Stomach (tissue), 4 donors: ENCODE data around the gene UTP20.

ENCODE experiments used
- POLR2A ChIP-seq, 4 donors: fragments of 450-650 bp; IDR thresholded peaks; one replicate each; pipeline ENCODE4 v1.6.1; 2016; ENCODE audit warnings: antibody characterized with exemption in 4 of 4, control low read depth in 2 of 4, mild to moderate bottlenecking in 1 of 4, moderate library complexity in 1 of 4
- POLR2AphosphoS5 ChIP-seq, 3 donors: sonication (generic); formaldehyde crosslinking; IDR thresholded peaks; one replicate each; pipeline ENCODE4 v1.6.1; 2016; ENCODE audit warnings: antibody characterized with exemption in 3 of 3
- TF ChIP-seq, protein P1 (sequence below), 7 experiments: fragments of 450-650 bp in 4 of 7; fragments of 200-600 bp in 3 of 7; sonication (generic) in 3 of 7; IDR thresholded peaks; one replicate each; pipeline ENCODE4 v1.5.1; 2016 to 2019; ENCODE audit warnings: antibody characterized with exemption in 7 of 7, control low read depth in 2 of 7, mild to moderate bottlenecking in 1 of 7

DNA sequence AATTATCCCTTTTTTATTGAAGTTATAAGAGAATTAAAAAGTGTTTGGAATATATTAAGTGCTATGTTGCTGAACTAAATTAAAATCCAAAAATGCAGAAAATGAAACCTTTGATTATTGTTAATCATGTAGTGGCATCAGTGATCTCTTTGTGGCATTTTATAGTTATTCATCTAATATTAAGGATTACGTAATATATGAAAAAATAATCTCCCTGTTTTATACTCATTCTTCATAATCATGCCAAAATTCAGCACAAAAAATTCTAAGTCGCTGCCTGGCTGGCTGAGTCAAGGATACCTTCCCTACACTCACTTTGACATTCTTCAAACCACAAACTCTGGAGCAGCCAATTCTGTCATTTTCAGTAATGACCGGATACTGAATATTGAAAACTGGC is 64.0 kb downstream of the UTP20 start:
- TF ChIP-seq, protein P1, sequence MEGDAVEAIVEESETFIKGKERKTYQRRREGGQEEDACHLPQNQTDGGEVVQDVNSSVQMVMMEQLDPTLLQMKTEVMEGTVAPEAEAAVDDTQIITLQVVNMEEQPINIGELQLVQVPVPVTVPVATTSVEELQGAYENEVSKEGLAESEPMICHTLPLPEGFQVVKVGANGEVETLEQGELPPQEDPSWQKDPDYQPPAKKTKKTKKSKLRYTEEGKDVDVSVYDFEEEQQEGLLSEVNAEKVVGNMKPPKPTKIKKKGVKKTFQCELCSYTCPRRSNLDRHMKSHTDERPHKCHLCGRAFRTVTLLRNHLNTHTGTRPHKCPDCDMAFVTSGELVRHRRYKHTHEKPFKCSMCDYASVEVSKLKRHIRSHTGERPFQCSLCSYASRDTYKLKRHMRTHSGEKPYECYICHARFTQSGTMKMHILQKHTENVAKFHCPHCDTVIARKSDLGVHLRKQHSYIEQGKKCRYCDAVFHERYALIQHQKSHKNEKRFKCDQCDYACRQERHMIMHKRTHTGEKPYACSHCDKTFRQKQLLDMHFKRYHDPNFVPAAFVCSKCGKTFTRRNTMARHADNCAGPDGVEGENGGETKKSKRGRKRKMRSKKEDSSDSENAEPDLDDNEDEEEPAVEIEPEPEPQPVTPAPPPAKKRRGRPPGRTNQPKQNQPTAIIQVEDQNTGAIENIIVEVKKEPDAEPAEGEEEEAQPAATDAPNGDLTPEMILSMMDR (IDR thresholded peaks at IDR 0.05): no peak
- TF ChIP-seq POLR2A (IDR thresholded peaks at IDR 0.05) (no peak), POLR2AphosphoS5 (IDR thresholded peaks at IDR 0.05) (no peak)
